ENCODE measurements around the gene TXNDC2.
"Not testable (repeated sequence)": the region's sequence is repeated elsewhere in the genome, so short reads cannot be mapped to it uniquely, and the experiment has no call there.

The TXNDC2 gene

DNA sequence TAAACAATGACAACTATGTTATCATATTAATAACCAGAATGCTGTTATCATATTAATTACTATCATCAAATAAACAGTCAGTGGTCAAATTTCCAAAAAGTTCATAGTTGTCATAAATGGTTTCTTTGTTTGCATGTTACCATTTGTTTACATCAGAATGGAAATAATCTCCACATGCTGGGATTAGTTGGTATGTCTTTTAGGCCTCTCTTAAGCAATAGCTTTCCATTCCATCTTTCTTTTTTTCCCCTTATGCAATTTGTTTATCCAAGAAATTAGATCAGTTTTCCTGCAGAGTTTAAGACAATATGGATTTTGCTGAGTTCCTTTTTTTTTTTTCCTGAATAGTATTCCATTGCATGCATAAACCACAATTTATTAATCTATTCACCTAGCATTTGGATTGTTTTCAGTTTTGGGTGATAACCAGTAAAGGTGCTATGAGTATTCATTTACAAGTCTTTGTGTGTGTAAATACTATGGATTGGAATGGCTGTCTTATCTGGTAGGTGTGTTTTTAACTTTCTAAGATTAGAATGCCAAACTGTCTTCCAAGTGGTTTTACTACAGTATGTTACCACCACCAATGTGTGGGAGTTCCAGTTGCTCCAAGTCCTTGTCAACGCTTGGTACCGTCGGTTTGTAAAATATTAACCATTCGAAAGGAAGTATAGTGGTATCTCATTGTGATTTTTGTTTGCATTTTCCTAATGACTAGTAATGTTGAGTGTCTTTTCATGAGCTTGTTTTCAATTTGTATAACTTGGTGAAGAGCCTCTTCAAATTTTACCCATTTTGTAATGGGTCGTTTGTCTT, 33.3 kb upstream of the TXNDC2 start:
- no peak for TF ChIP-seq POLR2A (IDR thresholded peaks at IDR 0.05; ENCODE audit: low read depth, low read length)
- DNase-seq (ENCODE audit: insufficient read length, low spot score) = no peak
- no peak for FAIRE-seq

DNA sequence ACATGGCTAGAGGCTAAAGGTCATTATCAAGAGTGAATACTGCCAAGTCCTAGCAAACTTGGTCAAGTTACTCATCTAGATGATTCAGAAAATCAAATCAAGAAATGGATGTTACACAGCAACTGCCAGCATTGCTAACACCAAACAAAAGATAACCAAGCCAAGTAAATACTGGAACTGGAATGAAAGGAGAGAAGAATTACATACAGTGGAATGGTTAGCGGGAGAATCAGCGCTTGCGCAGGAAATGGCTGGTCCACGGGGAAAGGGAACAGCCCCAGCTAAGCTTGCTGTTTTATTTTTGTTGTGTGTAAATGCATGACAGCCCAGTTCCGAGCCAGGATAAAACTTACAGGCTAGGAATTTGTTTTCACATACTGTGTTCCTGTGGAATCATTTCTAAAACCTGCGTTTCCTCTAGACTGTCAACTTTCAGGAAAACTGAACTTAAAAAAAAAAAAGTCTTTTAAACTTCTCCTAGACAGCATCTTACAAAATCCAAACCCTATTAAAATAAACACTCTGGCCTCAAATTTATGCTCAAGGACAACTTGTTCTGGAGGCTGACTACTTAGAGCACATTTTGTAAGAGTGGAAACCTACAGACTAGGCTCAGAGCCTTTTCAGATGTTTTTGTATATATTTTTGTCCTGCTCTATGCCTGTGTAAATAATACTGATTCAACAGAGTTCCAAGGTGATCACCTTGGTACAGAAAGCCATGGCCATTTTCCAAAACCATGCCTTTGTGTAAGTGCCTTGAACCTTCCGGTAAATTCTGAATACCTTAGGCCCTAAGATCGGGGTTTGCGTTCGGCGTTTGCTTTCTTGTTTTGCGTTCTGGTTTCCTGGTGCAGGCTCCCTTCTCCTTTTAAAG, 30.7 kb upstream of the TXNDC2 start:
- DNase-seq (ENCODE audit: insufficient read length, low spot score) (no peak), FAIRE-seq (no peak)
- no peak for TF ChIP-seq POLR2A (IDR thresholded peaks at IDR 0.05; ENCODE audit: low read depth, low read length)

DNA sequence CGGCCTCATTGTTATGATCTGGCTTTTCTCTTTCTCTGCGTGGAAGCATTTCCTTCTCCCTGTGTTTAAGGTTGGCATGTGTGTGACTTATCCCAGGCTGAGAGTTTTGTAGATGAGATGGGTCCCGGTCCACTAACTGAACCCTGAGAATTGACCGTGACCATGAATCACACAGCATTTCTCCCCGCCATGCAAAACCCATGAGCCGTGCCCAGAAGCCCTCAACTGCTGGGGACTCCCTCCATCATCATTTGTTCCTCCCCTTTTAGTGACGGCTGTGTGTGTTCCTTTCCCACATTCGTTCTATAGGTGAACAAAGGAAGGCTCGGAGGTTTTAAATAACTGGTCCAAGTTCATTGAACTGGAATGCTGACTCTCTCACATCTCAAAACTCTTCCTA, 30.1 kb upstream of the TXNDC2 start:
- no peak for FAIRE-seq
- TF ChIP-seq POLR2A (IDR thresholded peaks at IDR 0.05; ENCODE audit: low read depth, low read length) = no peak
- no peak for DNase-seq (ENCODE audit: insufficient read length, low spot score)

DNA sequence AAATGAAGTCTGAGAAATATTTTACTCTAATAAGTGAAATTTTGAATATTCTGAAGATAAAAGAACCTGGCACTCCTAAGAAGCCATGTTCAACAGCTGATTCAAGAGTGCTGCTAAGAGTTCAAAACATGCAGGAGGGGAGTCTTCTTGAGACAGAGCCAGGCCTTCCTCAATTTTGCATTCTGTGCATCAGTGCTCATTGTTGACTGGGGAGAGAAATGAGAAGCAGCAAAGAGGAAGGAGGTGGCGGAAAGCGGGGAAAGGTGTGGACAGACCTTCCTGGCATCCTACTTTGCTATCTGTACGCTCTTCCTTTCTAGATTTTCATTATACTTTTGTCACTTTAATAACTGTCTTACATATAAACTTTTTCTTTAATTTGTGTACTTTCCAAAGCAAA, 29.7 kb upstream of the TXNDC2 start:
- no peak for TF ChIP-seq POLR2A (IDR thresholded peaks at IDR 0.05; ENCODE audit: low read depth, low read length)
- DNase-seq (ENCODE audit: insufficient read length, low spot score) = no peak
- FAIRE-seq = no peak

DNA sequence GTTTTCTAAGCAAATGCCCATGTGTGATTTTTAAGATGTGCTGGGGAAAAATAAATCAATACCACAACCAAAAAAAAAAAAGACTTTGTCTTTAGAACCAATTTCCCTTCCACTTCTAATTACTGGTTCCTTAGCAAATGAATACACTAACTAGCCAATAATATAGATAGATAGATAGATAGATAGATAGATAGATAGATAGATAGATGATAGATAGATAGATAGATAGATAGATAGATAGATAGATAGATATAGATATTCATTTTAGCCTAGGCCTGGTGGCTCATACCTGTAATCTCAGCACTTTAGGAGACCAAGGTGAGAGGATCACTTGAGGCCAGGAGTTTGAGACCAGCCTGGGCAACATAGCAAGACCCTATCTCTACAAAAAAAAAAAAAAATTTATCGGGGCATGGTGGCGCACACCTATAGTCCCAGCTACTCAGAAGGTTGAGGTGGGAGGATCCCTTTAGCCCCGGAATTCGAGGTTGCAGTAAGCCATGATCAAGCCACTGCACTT, 28.2 kb upstream of the TXNDC2 start:
- FAIRE-seq; DNase-seq (ENCODE audit: insufficient read length, low spot score): not testable (repeated sequence)

DNA sequence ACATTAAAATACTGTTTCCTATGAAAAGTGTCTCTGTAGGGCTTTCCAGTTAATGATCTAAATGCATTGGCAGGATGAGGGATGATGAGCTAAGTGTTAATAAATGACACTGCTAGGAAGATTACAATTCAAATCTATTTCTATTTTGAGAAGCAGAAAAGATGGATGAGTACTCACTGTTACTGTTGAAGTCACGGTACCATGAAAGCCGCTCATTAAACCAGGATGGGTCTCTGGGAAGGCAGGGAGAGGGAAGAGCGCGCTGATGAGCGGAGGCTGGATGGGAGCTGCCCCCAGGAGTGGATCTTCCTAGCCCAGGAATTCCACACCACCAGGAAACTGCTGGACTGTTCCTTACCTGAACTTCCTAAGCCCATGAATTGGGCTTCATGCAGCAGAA, 27.1 kb upstream of the TXNDC2 start:
- FAIRE-seq = no peak
- no peak for TF ChIP-seq POLR2A (IDR thresholded peaks at IDR 0.05; ENCODE audit: low read depth, low read length)
- DNase-seq (ENCODE audit: insufficient read length, low spot score) = no peak

DNA sequence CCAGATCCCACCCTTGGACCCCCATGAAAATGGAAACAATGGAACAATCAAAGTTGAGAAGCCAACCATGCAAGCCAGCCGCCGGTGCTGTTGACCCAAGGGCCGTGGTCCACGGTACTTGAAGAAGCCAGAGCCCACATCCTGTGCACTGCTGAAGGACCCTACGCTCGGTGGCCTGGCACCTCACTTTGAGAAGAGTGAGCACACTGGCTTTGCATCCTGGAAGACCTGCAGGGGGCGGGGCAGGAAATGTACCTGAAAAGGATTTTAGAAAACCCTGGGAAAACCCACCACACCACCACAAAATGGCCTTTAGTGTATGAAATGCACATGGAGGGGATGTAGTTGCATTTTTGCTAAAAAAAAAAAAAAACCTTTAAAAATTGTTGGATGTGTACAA, 26.5 kb upstream of the TXNDC2 start:
- FAIRE-seq (no peak), DNase-seq (ENCODE audit: insufficient read length, low spot score) (no peak)
- no peak for TF ChIP-seq POLR2A (IDR thresholded peaks at IDR 0.05; ENCODE audit: low read depth, low read length)

DNA sequence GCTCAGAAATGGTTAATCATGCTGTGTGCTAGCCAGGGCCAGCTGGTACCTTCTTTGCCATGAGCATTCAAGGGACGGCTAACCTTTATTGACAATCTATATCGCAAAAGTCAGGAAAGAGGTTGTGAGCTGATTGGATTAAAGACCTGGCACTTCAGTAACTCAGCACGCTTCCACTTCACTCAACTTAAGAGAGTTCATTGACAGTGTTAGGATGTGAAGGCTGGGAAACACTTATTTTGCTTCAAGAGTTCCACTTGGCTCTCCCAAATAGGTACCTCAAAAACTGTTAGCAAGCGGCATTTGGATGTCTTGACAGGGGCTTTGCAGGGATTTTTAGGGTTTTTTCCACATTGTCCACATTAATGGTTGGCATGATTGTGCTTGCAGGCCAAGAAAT, 25.1 kb upstream of the TXNDC2 start:
- TF ChIP-seq POLR2A (IDR thresholded peaks at IDR 0.05; ENCODE audit: low read depth, low read length) = no peak
- DNase-seq (ENCODE audit: insufficient read length, low spot score) = no peak
- FAIRE-seq = no peak

DNA sequence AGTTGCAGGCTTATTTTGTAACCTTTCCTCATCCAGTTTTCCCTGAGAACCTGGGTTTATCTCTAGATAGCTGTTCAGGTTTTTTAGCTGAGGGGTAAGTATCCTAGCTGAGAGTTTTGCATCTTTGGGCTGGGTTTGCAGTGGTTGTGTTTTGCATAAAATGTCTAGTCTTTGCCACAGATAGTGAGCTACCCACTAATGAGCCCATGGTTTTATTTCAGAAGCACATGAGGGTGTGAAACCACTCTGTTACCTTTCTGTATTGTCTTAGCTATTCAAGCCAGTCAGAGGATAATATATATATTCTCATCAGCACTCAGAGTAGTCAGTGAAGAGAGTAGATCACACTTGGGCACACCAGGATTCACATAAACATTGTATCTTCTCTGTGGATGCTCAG, 24.6 kb upstream of the TXNDC2 start:
- TF ChIP-seq POLR2A (IDR thresholded peaks at IDR 0.05; ENCODE audit: low read depth, low read length) = no peak
- no peak for DNase-seq (ENCODE audit: insufficient read length, low spot score)
- FAIRE-seq = no peak

DNA sequence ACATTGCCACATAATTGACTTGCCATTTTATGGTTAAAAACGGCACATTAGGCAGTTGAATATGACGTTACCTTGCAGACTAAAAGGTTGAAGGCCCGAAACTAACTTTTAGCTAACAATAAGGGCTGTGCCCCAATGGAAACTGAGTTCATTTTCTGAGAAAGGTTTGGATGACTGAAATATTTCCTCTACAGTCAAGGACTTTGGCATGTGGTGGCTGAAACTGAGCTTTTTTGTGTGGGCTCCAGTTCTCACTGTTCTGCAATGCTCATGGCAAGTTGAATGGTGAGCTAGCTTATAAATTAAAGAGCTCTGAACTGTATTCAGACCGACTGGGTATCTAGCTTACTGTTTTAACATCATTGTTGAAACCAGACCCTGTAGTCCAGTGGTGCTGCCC, 23.8 kb upstream of the TXNDC2 start:
- DNase-seq (ENCODE audit: insufficient read length, low spot score) = no peak
- no peak for TF ChIP-seq POLR2A (IDR thresholded peaks at IDR 0.05; ENCODE audit: low read depth, low read length)
- FAIRE-seq = no peak

DNA sequence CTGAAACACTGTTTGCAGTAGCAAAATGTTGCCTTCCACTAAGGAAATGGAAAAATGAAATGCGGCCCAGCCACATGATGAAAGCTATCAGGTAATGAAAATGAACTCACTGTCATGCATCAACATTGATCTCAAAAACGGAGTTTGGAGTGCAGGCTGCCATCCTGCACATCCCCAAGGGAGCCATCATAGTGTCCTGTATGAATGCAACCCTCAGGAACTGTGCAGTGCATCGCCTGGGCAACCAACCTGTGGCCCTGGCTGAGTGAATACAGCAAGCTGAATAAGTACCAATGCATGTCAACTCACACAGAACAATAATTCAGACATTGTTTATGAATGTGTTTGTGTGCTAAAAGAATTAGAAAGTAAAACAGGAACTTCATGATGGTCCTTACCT, 23.1 kb upstream of the TXNDC2 start:
- FAIRE-seq (no peak), DNase-seq (ENCODE audit: insufficient read length, low spot score) (no peak)
- TF ChIP-seq POLR2A (IDR thresholded peaks at IDR 0.05; ENCODE audit: low read depth, low read length) = no peak

DNA sequence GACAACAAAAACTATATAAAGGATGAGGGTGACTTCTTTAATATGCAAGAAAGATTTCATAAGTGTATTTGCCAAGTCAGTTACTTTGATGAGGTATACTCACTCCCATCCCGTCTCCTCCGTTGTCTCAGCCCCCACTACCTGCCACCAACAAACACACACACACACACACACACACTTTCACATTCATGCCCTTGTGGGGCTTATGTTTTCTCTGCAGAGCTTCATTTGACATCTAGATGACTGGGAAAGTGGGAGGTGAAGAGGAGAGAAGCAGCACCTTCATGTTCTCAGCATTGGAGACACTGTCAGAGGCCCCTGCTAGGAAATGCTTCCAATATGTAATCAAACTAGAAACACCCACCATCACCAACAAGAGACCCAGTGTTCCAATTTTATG, 22.5 kb upstream of the TXNDC2 start:
- FAIRE-seq = no peak
- DNase-seq (ENCODE audit: insufficient read length, low spot score) = no peak
- no peak for TF ChIP-seq POLR2A (IDR thresholded peaks at IDR 0.05; ENCODE audit: low read depth, low read length)

DNA sequence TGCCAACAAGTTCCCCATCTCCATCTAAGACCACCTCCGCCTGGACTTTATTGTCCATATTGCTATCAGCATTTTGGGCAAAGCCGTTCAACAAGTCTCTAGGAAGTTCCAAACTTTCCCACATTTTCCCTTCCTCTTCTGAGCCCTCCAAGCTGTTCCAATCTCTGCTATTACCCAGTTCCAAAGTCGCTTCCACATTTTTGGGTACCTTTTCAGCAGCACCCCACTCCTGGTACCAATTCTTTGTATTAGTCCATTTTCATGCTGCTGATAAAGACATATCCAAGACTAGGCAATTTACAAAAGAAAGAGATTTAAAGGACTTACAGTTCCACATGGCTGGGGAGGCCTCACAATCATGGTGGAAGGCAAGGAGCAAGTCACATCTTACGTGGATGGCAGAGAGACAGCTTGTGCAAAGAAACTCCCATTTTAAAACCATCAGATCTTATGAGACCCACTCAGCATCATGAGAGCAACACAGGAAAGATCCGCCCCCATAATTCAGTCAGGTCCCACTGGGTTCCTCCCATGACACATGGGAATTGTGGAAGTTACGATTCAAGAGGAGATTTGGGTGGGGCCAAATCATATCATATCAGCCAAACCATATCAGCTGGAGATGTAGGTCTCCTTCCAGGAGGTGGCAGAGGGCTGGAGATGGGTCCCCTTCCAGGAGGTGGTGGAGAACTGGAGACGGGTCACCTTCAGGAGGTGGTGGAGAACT, 19.8 kb upstream of the TXNDC2 start:
- no peak for TF ChIP-seq POLR2A (IDR thresholded peaks at IDR 0.05; ENCODE audit: low read depth, low read length)
- DNase-seq (ENCODE audit: insufficient read length, low spot score) = no peak
- FAIRE-seq = no peak

DNA sequence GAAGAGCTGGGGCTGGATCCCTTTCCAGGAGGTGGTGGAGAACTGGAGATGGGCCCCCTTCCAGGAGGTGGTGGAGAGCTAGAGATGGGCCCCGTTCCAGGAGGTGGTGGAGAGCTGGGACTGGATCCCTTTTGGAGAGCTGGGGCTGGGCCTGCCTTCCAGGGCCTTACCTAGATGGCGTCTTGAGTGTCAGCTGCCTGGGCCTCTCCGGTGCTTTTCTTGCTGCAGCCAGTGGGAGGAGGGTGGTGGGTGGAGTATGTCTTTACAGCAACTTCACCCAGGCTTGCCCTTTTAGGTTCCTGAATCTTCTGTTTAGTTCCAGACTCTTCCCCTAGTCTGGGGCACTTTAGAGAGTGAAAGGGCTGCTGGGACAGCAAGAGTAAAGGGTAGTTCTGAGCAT, 19.1 kb upstream of the TXNDC2 start:
- DNase-seq (ENCODE audit: insufficient read length, low spot score) (no peak), FAIRE-seq (no peak)
- no peak for TF ChIP-seq POLR2A (IDR thresholded peaks at IDR 0.05; ENCODE audit: low read depth, low read length)

Measured in H54 (cell line).